Tibial nerve (tissue), 4 donors: ENCODE results near the gene FGA.

Experiments used
- EP300 ChIP-seq, 2 donors: sonication (generic); formaldehyde crosslinking; IDR thresholded peaks; one replicate each; pipeline ENCODE4 v1.6.1; 2017; ENCODE audit warnings: antibody characterized with exemption in 2 of 2, mild to moderate bottlenecking in 1 of 2
- POLR2A ChIP-seq, 2 donors: fragments of 450-650 bp; IDR thresholded peaks; one replicate each; pipeline ENCODE4 v1.6.1; 2017; ENCODE audit warnings: antibody characterized with exemption in 2 of 2, mild to moderate bottlenecking in 2 of 2, moderate library complexity in 2 of 2
- TF ChIP-seq, protein P1 (sequence below), 5 experiments: fragments of 200-600 bp in 3 of 5; fragments of 450-650 bp in 2 of 5; sonication (generic) in 3 of 5; IDR thresholded peaks; one replicate each; pipeline ENCODE4 v1.5.1; 2016 to 2019; ENCODE audit warnings: antibody characterized with exemption in 5 of 5, mild to moderate bottlenecking in 3 of 5, moderate library complexity in 2 of 5

DNA sequence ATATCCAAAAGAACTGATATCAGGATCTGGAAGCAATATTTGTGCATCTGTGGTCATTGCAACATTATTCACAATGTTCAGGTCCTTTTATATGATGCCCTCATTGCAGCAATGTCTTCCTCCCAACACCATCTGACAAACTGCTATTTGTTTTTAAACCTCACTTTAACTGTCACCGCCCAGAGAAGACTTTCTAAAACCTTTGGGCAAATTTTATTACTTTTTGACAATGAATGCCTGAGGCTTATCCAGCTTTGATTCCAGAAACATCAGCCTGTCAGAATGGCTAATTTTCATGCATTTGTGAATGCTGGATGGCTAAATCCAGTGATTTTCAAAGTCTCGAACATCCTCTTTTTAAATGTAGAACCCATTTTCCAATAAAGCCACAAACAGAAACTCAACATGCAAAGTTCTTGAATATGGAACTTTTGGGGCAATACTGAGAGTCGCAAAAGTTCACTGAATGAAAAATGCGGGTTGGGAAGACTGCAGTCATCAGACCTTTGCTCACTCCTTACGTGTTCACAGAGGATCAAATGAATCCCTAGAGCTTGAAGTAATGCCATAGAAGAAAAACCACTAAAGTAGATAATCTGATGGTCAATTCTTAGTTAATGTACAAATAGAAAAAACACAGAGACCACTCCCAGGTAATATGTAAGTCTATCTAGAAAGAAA is 17.2 kb downstream of the FGA start:
- TF ChIP-seq, protein P1, sequence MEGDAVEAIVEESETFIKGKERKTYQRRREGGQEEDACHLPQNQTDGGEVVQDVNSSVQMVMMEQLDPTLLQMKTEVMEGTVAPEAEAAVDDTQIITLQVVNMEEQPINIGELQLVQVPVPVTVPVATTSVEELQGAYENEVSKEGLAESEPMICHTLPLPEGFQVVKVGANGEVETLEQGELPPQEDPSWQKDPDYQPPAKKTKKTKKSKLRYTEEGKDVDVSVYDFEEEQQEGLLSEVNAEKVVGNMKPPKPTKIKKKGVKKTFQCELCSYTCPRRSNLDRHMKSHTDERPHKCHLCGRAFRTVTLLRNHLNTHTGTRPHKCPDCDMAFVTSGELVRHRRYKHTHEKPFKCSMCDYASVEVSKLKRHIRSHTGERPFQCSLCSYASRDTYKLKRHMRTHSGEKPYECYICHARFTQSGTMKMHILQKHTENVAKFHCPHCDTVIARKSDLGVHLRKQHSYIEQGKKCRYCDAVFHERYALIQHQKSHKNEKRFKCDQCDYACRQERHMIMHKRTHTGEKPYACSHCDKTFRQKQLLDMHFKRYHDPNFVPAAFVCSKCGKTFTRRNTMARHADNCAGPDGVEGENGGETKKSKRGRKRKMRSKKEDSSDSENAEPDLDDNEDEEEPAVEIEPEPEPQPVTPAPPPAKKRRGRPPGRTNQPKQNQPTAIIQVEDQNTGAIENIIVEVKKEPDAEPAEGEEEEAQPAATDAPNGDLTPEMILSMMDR (IDR thresholded peaks at IDR 0.05), result no peak
- TF ChIP-seq EP300 (IDR thresholded peaks at IDR 0.05) (no peak), POLR2A (IDR thresholded peaks at IDR 0.05) (no peak)
